Nephron progenitor cell (in vitro differentiated cells): Measurements from ENCODE around the gene DDX27.

ENCODE experiments used
- DNase-seq: peaks from one replicate; pipeline ENCODE4 v3.0.0; 2021
- H3K27ac Mint-ChIP-seq: 2 replicates; pipeline ENCODE4 v1.8.0; 2021; ENCODE audit warnings: mild to moderate bottlenecking, moderate library complexity, mixed read lengths
- H3K27me3 Mint-ChIP-seq: 2 replicates; pipeline ENCODE4 v1.8.0; 2021; ENCODE audit warnings: mild to moderate bottlenecking, low read depth, mixed read lengths; ENCODE audit not compliant: poor library complexity
- H3K36me3 Mint-ChIP-seq: 2 replicates; pipeline ENCODE4 v1.8.0; 2021; ENCODE audit warnings: low read depth, mixed read lengths
- H3K4me1 Mint-ChIP-seq: 2 replicates; pipeline ENCODE4 v1.8.0; 2021; ENCODE audit warnings: mixed read lengths
- H3K4me3 Mint-ChIP-seq: 2 replicates; pipeline ENCODE4 v1.8.0; 2021; ENCODE audit warnings: mild to moderate bottlenecking, moderate library complexity, mixed read lengths
- H3K9me3 Mint-ChIP-seq: 2 replicates; pipeline ENCODE4 v1.8.0; 2021; ENCODE audit warnings: mild to moderate bottlenecking, moderate library complexity, mixed read lengths
- CTCF ChIP-seq: fragments of 200-600 bp; sonication (generic); IDR thresholded peaks from 2 replicates; pipeline ENCODE4 v1.5.0; 2021; ENCODE audit warnings: antibody characterized with exemption

Gene DDX27

GRCh38 chr20:49237531-49237930, 18.3 kb downstream of the DDX27 start:
- Mint-ChIP-seq H3K36me3 (peaks cover 74% of the 10 kb centered on the region), H3K27me3 (no peaks in the 10 kb centered on the region), H3K4me3 (no peak overlapping the region), H3K27ac (peak overlapping the region; percentile 13), H3K4me1 (no peaks in the 10 kb centered on the region), H3K9me3 (no peaks in the 10 kb centered on the region)
- no peak for DNase-seq
- no peak for TF ChIP-seq CTCF

GRCh38 chr20:49245921-49246740, 26.9 kb downstream of the DDX27 start:
- H3K4me3 Mint-ChIP-seq: no peak overlapping the region
- H3K27me3 Mint-ChIP-seq: no peaks in the 10 kb centered on the region
- H3K9me3 Mint-ChIP-seq: no peaks in the 10 kb centered on the region
- peaks cover 57% of the 10 kb centered on the region for H3K36me3 Mint-ChIP-seq
- peak overlapping the region; percentile 57 for H3K27ac Mint-ChIP-seq
- peak; percentile 63 for TF ChIP-seq CTCF
- DNase-seq: no peak
- H3K4me1 Mint-ChIP-seq: no peaks in the 10 kb centered on the region

GRCh38 chr20:49247169-49247723, 28.0 kb downstream of the DDX27 start:
- DNase-seq: no peak
- Mint-ChIP-seq H3K36me3 (peaks cover 56% of the 10 kb centered on the region), H3K4me3 (no peak overlapping the region), H3K9me3 (no peaks in the 10 kb centered on the region), H3K27me3 (no peaks in the 10 kb centered on the region), H3K4me1 (no peaks in the 10 kb centered on the region), H3K27ac (peak overlapping the region; percentile 41)
- no peak for TF ChIP-seq CTCF

- peaks cover 61% of the 10 kb centered on the region for H3K36me3 Mint-ChIP-seq
- H3K4me3 Mint-ChIP-seq: no peak overlapping the region
- H3K4me1 Mint-ChIP-seq: no peaks in the 10 kb centered on the region
- H3K9me3 Mint-ChIP-seq: no peaks in the 10 kb centered on the region
- TF ChIP-seq CTCF: no peak
- peak overlapping the region; percentile 41 for H3K27ac Mint-ChIP-seq
- no peaks in the 10 kb centered on the region for H3K27me3 Mint-ChIP-seq
- no peak for DNase-seq
These were observed 28.6 kb downstream of the DDX27 start for GRCh38 chr20:49247792-49248191.

- no peaks in the 10 kb centered on the region for H3K27me3 Mint-ChIP-seq
- no peaks in the 10 kb centered on the region for H3K4me1 Mint-ChIP-seq
- H3K4me3 Mint-ChIP-seq: no peak overlapping the region
- no peak overlapping the region for H3K27ac Mint-ChIP-seq
- no peak for DNase-seq
- H3K9me3 Mint-ChIP-seq: no peaks in the 10 kb centered on the region
- TF ChIP-seq CTCF: no peak
- peaks cover 62% of the 10 kb centered on the region for H3K36me3 Mint-ChIP-seq
These were observed 29.1 kb downstream of the DDX27 start for GRCh38 chr20:49248301-49248700.
